ENCODE results near the gene C2orf78. TPM values are rescaled to one million over a fixed set of nuclear protein-coding genes. Genes with fewer than 3 reads are reported as not detected.
"Not testable (repeated sequence)": the region's sequence is repeated elsewhere in the genome, so short reads cannot be mapped to it uniquely, and the experiment has no call there.

Gene C2orf78
- total and polyA plus RNA-seq, 2 donors from 2014 or later: not detected

GRCh38 chr2:73746877-73747208, 37.1 kb upstream of the C2orf78 start:
- Histone ChIP-seq H3K4me3 (ENCODE audit: low read length in 3 of 3) (no peak overlapping the region), H3K9ac (ENCODE audit: low read length in 3 of 3) (no peak overlapping the region), H3K27ac (ENCODE audit: low read depth in 2 of 2, low read length in 2 of 2) (no peak overlapping the region), H3K27me3 (ENCODE audit: control insufficient read depth, insufficient read depth, low read length) (no peaks in the 10 kb centered on the region), H3K4me1 (ENCODE audit: control insufficient read depth in 2 of 3, insufficient read depth in 2 of 3, low read depth in 1 of 3, low read length in 3 of 3) (no peaks in the 10 kb centered on the region), H3K36me3 (ENCODE audit: control insufficient read depth in 2 of 3, insufficient read depth in 3 of 3, low read length in 3 of 3) (peaks cover 0 to 8% (median 0%) of the 10 kb centered on the region in 3 donors), H3K9me3 (ENCODE audit: control insufficient read depth in 2 of 3, insufficient read depth in 1 of 3, low read length in 3 of 3) (no peaks in the 10 kb centered on the region)
- TF ChIP-seq CTCF (IDR thresholded peaks at IDR 0.05; ENCODE audit: borderline replicate concordance, extremely low read depth, insufficient read depth): no peak
- FAIRE-seq (no peak), DNase-seq (no peak)
- intact Hi-C loops (cut with DNase I): no loop called here

DNA sequence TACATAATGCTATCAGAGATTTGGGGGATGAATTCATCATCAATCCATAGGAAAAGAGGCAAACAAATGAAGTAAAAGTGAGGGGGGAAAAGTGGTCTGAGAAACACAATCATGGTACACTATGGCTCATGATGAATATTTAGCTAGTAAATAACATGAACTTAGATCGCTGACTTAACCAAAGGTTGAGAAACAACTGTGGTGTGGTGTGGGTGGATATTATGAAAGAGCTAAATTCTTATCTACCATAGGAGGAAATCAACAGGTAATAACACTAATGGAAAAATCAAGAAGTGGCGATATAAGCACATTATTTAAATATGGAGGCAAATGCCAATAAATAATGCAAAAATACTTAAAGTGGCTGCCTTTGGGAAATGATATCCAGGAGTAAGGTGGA, 34.7 kb upstream of the C2orf78 start:
- H3K36me3 ChIP-seq (ENCODE audit: control insufficient read depth in 2 of 3, insufficient read depth in 3 of 3, low read length in 3 of 3): peaks cover 0 to 5% (median 5%) of the 10 kb centered on the region in 3 donors
- FAIRE-seq: no peak
- no peaks in the 10 kb centered on the region for H3K27me3 ChIP-seq (ENCODE audit: control insufficient read depth, insufficient read depth, low read length)
- TF ChIP-seq CTCF (IDR thresholded peaks at IDR 0.05; ENCODE audit: borderline replicate concordance, extremely low read depth, insufficient read depth): no peak
- intact Hi-C loops (cut with DNase I): no loop called here
- H3K9me3 ChIP-seq (ENCODE audit: control insufficient read depth in 2 of 3, insufficient read depth in 1 of 3, low read length in 3 of 3): no peaks in the 10 kb centered on the region
- no peaks in the 10 kb centered on the region for H3K4me1 ChIP-seq (ENCODE audit: control insufficient read depth in 2 of 3, insufficient read depth in 2 of 3, low read depth in 1 of 3, low read length in 3 of 3)
- DNase-seq: no peak
- H3K9ac ChIP-seq (ENCODE audit: low read length in 3 of 3): no peak overlapping the region
- no peak overlapping the region for H3K27ac ChIP-seq (ENCODE audit: low read depth in 2 of 2, low read length in 2 of 2)
- no peak overlapping the region for H3K4me3 ChIP-seq (ENCODE audit: low read length in 3 of 3)

GRCh38 chr2:73754332-73754731, 29.7 kb upstream of the C2orf78 start:
- H3K27me3 ChIP-seq (ENCODE audit: control insufficient read depth, insufficient read depth, low read length); H3K4me1 ChIP-seq (ENCODE audit: control insufficient read depth in 2 of 3, insufficient read depth in 2 of 3, low read depth in 1 of 3, low read length in 3 of 3); H3K36me3 ChIP-seq (ENCODE audit: control insufficient read depth in 2 of 3, insufficient read depth in 3 of 3, low read length in 3 of 3); H3K9me3 ChIP-seq (ENCODE audit: control insufficient read depth in 2 of 3, insufficient read depth in 1 of 3, low read length in 3 of 3); H3K4me3 ChIP-seq (ENCODE audit: low read length in 3 of 3); H3K27ac ChIP-seq (ENCODE audit: low read depth in 2 of 2, low read length in 2 of 2); DNase-seq; FAIRE-seq; intact Hi-C loops (cut with DNase I); H3K9ac ChIP-seq (ENCODE audit: low read length in 3 of 3): not testable (repeated sequence)

GRCh38 chr2:73759285-73759764, 24.7 kb upstream of the C2orf78 start:
- no peak overlapping the region for H3K4me3 ChIP-seq (ENCODE audit: low read length in 3 of 3)
- H3K36me3 ChIP-seq (ENCODE audit: control insufficient read depth in 2 of 3, insufficient read depth in 3 of 3, low read length in 3 of 3): peaks cover 0 to 12% (median 11%) of the 10 kb centered on the region in 3 donors
- peaks cover 0 to 3% (median 0%) of the 10 kb centered on the region in 3 donors for H3K4me1 ChIP-seq (ENCODE audit: control insufficient read depth in 2 of 3, insufficient read depth in 2 of 3, low read depth in 1 of 3, low read length in 3 of 3)
- H3K9ac ChIP-seq (ENCODE audit: low read length in 3 of 3): no peak overlapping the region
- no peak overlapping the region for H3K27ac ChIP-seq (ENCODE audit: low read depth in 2 of 2, low read length in 2 of 2)
- H3K27me3 ChIP-seq (ENCODE audit: control insufficient read depth, insufficient read depth, low read length): no peaks in the 10 kb centered on the region
- FAIRE-seq: no peak
- TF ChIP-seq CTCF (IDR thresholded peaks at IDR 0.05; ENCODE audit: borderline replicate concordance, extremely low read depth, insufficient read depth): no peak
- no peaks in the 10 kb centered on the region for H3K9me3 ChIP-seq (ENCODE audit: control insufficient read depth in 2 of 3, insufficient read depth in 1 of 3, low read length in 3 of 3)
- peak in 2 of 5 donors; percentile 17 to 64 for DNase-seq
- intact Hi-C loops (cut with DNase I): no loop called here
